ENCODE data around the gene ANGPTL2.

- TF ChIP-seq POLR2A (IDR thresholded peaks at IDR 0.05; ENCODE audit: low read length), result no peak
- no peak for TF ChIP-seq GATA1 (IDR thresholded peaks at IDR 0.05; ENCODE audit: low read depth, low read length)
Measured at GRCh38 chr9:127113191-127113972, 9.1 kb downstream of the ANGPTL2 start.

Data from erythroblast (primary cell).